ENCODE results near the gene AP1G2.
"Not testable (repeated sequence)": the region's sequence is repeated elsewhere in the genome, so short reads cannot be mapped to it uniquely, and the experiment has no call there.

The AP1G2 gene

GRCh38 chr14:23537351-23538049, 30.1 kb downstream of the AP1G2 start:
- no peak for DNase-seq

GRCh38 chr14:23536906-23537305, 30.7 kb downstream of the AP1G2 start:
- not testable (repeated sequence) for DNase-seq

DNA sequence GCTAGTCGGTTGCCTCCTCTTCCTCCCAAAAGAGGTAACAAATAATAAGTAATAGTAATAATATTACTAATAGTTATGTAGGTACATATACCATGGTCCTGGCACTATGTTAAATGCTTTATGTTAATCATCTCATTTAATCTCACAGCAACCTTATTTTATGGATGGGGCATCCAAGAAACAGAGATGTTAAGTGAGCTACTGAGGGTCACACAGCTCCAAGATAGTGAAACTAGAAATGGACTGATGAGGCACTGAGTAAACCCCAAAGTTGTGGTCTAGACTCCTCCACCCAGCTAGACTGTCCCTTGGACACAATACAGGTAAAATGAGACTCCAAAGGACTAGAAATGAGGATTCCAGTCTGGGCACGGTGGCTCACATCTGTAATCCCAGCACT, 31.1 kb downstream of the AP1G2 start:
- DNase-seq: no peak

DNA sequence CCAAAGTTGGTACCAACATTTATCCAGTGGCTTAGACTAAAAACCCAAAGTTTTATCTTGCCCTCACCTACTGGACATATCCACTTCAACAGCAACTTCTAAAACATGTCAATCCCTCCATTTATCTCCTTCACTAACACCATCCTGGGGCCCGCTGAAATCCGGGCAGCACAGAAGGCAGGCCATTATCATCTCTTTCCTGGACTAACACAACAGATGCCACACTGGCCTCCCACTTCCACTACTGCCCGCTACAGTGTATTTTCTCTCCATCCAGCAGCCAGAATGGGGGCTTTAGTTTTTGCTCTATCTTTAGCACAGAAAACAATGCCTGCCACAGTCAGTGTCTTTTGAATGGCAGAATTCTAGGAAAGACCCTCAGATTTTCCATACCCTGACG, 31.6 kb downstream of the AP1G2 start:
- DNase-seq: no peak

DNA sequence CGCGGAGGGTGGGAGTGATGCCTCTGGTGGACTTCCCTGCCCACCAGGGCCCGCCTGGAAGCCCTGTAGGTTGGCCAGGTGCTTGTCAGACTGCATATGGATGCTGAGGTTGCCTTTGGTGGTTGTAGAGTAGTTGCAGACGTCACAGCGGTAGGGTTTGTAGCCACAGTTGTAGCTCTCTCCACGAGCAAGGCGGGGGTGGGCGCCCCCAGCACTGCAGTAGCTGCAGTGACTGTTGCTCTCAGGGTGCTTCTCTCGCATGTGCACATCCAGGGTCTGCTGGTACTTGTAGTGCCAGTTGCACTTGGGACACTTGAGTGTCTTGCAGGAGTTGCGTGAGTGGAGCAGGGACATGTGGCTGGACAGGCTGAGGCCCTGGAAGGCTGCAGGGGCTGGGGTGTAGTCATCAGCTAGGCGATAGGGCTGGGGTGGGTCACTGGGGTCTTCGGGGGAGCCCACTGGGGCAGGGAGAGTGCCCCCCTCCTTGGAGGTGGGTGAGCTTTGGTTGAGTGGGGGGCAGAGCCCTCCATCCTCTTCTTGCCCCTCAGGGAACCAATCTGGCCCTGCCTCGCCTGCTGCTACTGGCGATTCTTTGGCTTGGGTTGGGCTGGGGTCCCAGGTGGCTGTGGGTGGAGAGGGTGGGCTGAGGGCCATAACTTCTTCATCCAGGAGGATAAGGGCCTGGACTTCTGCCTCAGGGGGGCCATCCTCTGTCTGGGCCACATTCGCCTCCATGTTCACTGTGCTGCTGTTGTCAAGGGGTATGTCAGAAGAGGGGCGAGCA, 33.7 kb downstream of the AP1G2 start:
- DNase-seq: no peak

DNA sequence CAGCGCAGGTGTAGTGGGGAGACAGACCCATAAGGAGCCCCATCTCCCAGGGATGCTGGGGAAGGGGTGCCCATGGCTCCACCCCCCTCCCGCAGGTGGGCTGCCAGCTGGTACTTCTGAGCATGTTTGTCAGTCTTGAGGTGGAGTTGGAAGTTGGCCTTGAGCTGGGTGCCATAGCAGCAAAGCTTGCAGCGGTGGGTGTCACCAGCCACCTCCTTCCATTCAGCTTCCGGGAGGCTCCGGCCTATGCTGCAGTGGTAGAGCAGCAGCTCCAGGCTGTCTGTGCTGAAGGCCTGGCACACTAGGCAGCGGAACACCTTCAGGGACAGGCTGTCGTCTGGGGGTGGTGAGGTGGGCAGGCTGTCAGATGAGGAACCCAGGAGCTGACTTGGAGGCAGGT, 34.9 kb downstream of the AP1G2 start:
- no peak for DNase-seq

GRCh38 chr14:23531391-23531790, 36.2 kb downstream of the AP1G2 start:
- DNase-seq: no peak

- no peak for DNase-seq
Observed at GRCh38 chr14:23530375-23531055, 37.1 kb downstream of the AP1G2 start.

DNA sequence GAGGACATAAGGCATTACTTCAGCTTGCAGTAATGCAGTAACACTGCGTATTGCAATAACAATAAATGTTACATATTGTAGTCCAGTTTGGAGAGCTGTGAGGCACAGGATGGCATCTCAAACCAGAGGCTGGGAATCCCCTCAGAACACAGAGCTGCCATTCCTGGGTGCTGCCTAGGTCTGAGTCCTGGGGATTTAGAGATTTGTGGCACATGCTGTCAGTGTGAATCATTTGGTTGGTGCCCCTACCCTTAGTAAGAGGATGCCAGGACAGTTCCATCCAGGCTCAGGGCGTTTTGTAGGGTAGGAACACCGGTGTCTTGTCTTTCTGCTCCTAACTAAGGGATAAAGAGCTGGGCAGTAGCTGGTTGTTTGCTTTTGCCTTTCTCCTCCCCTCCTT, 38.6 kb downstream of the AP1G2 start:
- no peak for DNase-seq

- no peak for DNase-seq
Observed at GRCh38 chr14:23528555-23528954, 39.0 kb downstream of the AP1G2 start.

GRCh38 chr14:23525611-23526010, 42.0 kb downstream of the AP1G2 start:
- no peak for DNase-seq

- DNase-seq: no peak
Observed at GRCh38 chr14:23524954-23525353, 42.6 kb downstream of the AP1G2 start.

DNA sequence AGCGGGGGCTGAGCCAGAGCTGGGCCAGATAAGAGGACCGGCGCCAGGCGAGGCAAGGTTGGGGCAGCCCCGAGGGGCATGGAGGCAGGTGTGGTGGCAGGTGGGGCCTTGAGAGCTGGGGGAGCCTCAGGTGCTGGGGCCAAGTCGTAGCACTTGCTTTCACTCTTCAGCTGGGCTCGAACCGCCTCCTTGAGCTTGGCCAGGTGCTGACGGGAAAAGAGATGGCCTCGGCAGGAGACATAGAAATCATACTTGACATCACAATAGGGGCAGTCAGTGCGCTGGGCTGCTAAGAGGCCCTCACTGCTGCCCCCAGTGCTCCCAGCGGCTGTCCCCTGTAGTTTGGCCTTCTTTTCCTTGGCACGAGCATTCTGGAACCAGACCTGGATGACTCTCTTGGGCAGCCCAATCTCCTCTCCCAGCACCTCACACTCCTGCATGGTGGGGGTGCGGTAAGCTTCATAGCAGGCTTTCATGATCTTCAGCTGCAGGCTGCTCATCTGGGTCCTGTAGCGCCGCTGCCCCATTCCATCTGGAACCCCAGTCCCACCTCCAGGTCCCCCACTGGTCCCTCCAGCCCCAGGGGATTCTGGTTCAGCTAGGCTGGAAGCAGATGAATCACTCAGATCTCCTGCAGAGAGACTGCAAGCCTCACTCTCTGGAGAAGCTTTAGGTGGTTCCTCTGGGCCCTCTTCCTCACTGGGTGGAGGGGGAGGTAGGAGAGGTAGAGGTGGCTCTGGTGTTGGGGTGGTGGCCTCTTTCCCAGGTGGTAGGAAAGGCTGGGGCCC, 44.2 kb downstream of the AP1G2 start:
- no peak for DNase-seq

DNA sequence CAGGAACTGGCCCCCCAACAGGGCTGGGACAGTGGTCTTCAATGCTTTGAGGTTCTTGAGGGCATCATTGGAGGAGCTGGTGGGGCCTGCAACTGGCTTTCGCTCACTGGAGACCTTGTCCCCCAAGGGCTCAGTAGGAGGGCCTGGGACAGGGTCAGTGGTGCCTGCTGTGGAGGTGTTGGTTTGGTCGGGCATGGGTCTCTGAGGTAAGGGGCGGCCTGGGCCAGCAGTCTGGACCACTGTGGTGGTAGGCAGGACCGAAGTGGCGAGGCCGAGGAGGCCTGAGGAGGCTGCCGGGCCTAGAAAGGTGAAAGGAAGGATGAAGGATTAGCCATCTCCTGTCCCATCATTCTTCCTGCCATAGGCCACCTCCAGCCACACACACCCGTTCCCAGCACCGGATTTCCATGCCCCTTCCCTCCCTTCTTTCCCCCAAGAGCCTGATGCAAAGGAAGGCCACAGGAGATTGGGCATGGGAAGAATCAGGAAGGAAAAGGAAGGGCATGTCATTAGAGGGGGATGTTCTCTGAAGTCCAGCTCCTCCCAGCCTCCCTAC, 44.9 kb downstream of the AP1G2 start:
- DNase-seq: no peak

- no peak for DNase-seq
Observed at GRCh38 chr14:23521785-23522640, 45.6 kb downstream of the AP1G2 start.

- no peak for DNase-seq
Observed at GRCh38 chr14:23520899-23521533, 46.6 kb downstream of the AP1G2 start.

DNA sequence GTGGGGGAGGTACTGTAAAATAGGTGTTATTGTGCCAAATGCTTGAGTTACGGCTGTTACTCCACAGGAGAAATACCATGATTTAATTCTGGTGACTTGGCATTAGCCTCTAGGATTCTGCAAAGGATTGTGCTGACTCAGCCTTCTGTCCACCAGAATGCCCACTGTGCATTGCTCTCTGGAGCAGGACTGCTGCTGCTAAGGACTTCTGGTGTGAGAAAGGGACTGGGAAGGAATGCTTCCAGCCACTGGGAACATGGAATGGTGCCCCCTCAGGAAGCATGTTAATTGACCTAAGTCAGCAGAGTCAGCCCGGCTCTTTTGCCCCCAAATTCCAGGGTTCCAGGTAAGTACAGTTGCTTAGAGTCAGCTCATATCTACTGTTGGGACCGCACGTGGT, 48.9 kb downstream of the AP1G2 start:
- no peak for DNase-seq

- DNase-seq: no peak
Observed at GRCh38 chr14:23517650-23518326, 49.8 kb downstream of the AP1G2 start.

GRCh38 chr14:23514644-23514957, 53.0 kb downstream of the AP1G2 start:
- no peak for DNase-seq

- DNase-seq: no peak
Observed at GRCh38 chr14:23513818-23514643, 53.6 kb downstream of the AP1G2 start.
